ENCODE measurements around the gene DNPH1.

The DNPH1 gene

DNA sequence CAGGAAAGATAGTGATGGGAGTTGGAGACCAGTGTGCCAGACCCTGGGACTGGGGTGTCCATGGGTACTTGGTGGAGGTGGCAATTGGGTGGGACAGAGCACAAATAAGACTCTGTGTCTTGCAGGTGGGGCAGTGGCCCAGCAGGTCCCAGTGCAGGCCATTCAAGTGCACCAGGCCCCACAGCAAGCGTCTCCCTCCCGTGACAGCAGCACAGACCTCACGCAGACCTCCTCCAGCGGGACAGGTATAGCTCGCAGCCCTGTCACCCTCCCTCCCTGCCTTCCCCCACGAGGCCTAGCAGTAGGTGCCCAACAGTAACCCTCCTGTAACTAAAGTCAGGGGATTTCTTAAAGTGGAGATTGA is 52.9 kb downstream of the DNPH1 start:
- no peak for DNase-seq (ENCODE audit: low spot score)
- ChIA-PET CTCF (interaction anchor here (0.6 kb wide), 1 partner anchor 183 kb away, joined by 4 read pairs; no protein-coding TSS in a partner anchor), POLR2A (ENCODE audit: low non-redundant PET) (interaction anchor here (0.6 kb wide), 1 partner anchor 13 kb away, joined by 3 read pairs; no protein-coding TSS in a partner anchor)
- TF ChIP-seq, protein P1, sequence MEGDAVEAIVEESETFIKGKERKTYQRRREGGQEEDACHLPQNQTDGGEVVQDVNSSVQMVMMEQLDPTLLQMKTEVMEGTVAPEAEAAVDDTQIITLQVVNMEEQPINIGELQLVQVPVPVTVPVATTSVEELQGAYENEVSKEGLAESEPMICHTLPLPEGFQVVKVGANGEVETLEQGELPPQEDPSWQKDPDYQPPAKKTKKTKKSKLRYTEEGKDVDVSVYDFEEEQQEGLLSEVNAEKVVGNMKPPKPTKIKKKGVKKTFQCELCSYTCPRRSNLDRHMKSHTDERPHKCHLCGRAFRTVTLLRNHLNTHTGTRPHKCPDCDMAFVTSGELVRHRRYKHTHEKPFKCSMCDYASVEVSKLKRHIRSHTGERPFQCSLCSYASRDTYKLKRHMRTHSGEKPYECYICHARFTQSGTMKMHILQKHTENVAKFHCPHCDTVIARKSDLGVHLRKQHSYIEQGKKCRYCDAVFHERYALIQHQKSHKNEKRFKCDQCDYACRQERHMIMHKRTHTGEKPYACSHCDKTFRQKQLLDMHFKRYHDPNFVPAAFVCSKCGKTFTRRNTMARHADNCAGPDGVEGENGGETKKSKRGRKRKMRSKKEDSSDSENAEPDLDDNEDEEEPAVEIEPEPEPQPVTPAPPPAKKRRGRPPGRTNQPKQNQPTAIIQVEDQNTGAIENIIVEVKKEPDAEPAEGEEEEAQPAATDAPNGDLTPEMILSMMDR (conservative IDR thresholded peaks at IDR 0.05; ENCODE audit: low read depth), result no peak
- H3K27ac ChIP-seq, result peak overlapping the region; percentile 28

DNA sequence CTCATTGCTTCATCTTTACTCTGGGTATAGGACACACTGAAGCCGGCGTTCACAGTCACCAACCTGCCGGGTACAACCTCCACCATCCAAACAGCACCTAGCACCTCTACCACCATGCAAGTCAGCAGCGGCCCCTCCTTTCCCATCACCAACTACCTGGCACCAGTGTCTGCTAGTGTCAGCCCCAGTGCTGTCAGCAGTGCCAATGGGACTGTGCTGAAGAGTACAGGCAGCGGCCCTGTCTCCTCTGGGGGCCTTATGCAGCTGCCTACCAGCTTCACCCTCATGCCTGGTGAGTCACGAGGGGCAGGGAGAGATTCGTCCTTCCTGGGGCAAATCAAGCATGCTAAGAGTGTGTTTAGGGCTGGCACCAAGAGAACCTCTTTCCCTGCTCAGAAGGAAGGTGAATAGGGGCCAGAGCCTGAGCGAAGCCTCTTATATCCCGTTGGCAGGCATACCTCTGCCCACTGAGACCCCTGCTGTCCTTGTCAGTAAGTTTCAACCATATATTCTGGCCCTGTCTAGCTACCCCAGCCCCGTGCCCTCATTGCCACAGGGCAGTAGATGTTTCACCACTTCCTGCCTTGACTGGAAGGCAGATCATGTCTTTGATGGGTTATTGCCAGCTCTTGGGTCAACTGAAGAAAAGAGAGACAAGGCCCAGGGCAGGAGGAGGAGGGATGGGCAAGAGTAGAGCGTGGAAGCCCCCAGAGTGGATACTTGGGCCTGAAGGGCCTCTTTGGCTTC is 53.4 kb downstream of the DNPH1 start:
- peak overlapping the region; percentile 28 for H3K27ac ChIP-seq
- ChIA-PET CTCF (interaction anchor here (0.6 to 1.0 kb wide), 2 partner anchors 32 to 183 kb away, joined by 3 to 4 read pairs; no protein-coding TSS in a partner anchor), POLR2A (ENCODE audit: low non-redundant PET) (interaction anchor here (0.6 kb wide), 1 partner anchor 12 kb away, joined by 3 read pairs; no protein-coding TSS in a partner anchor)
- TF ChIP-seq, protein P1 (conservative IDR thresholded peaks at IDR 0.05; ENCODE audit: low read depth), result no peak
- DNase-seq (ENCODE audit: low spot score), result no peak
